ENCODE results near the gene TENM4.

GRCh38 chr11:79208126-79208525 is 232.7 kb downstream of the TENM4 start:
- TF ChIP-seq TAF1 (IDR thresholded peaks at IDR 0.05; ENCODE audit: borderline replicate concordance, insufficient read depth, low read length) = no peak
- TF ChIP-seq POLR2AphosphoS5 (IDR thresholded peaks at IDR 0.05; ENCODE audit: low read depth, low read length) = no peak
